IMR-90 (cell line): ENCODE data around the gene RALGAPB. TPM values are rescaled to one million over a fixed set of nuclear protein-coding genes. Genes with fewer than 3 reads are reported as not detected.

Experiments used
- ATAC-seq: fragments of 200-7000 bp; cut with Tn5 transposase; 2 replicates; pipeline ENCODE4 v1.9.1; 2020; ENCODE audit warnings: low read depth, mild to moderate bottlenecking, moderate library complexity
- BruUV-seq: library from RNA; stranded (reverse); fragments of 400-500 nt; replicated peaks from 2 replicates; lab custom pipeline; 2021; lab: Mats Ljungman, UMichigan
- CTCF ChIA-PET: fragments of 300-600 bp; formaldehyde crosslinking; extraction: SDS; loops from one replicate; lab custom pipeline; 2021; ENCODE audit warnings: antibody characterized with exemption; lab: Yijun Ruan, JAX
- POLR2A ChIA-PET: fragments of 300-600 bp; sonication (Branson Sonifier 250); formaldehyde crosslinking; loops from one replicate; lab custom pipeline; 2022; ENCODE audit warnings: antibody characterized with exemption; ENCODE audit not compliant: unreplicated experiment; lab: Charles Lee
- DNase-seq: peaks from one replicate; pipeline ENCODE4 v3.0.0; 2013
- H2AFZ ChIP-seq: replicated peaks from 2 replicates; pipeline ENCODE3; 2013; ENCODE audit warnings: low read length, mild to moderate bottlenecking; ENCODE audit not compliant: poor library complexity
- H2AK5ac ChIP-seq: 2 replicates; pipeline ENCODE4 v1.6.1; 2013; ENCODE audit warnings: low read depth, low read length, inconsistent platforms
- H2AK9ac ChIP-seq: replicated peaks from 2 replicates; pipeline ENCODE3; 2013; ENCODE audit warnings: mild to moderate bottlenecking, low read depth, low read length, moderate library complexity; ENCODE audit not compliant: poor library complexity
- H2BK120ac ChIP-seq: 2 replicates; pipeline ENCODE4 v1.6.1; 2013; ENCODE audit warnings: low read depth, low read length, inconsistent platforms
- H2BK15ac ChIP-seq: 3 replicates; pipeline ENCODE4 v1.6.1; 2013; ENCODE audit warnings: low read depth, low read length, inconsistent platforms
- H2BK20ac ChIP-seq: 2 replicates; pipeline ENCODE4 v1.6.1; 2013; ENCODE audit warnings: low read depth, mild to moderate bottlenecking, inconsistent platforms, low read length, moderate library complexity
- H2BK5ac ChIP-seq: 2 replicates; pipeline ENCODE4 v1.6.1; 2013; ENCODE audit warnings: mild to moderate bottlenecking, low read depth, low read length, inconsistent platforms; ENCODE audit not compliant: poor library complexity, severe bottlenecking
- H3K14ac ChIP-seq: replicated peaks from 2 replicates; pipeline ENCODE4 v1.6.1; 2013; ENCODE audit warnings: low read depth, low read length, inconsistent platforms
- H3K18ac ChIP-seq: 2 replicates; pipeline ENCODE4 v1.6.1; 2013; ENCODE audit warnings: low read depth, low read length, control low read depth
- H3K23ac ChIP-seq: 2 replicates; pipeline ENCODE4 v1.6.1; 2013; ENCODE audit warnings: low read depth, low read length, inconsistent platforms
- H3K27ac ChIP-seq: 2 replicates; pipeline ENCODE4 v1.5.1; 2013; ENCODE audit warnings: mild to moderate bottlenecking, control low read depth, low read length; ENCODE audit not compliant: insufficient read depth
- H3K27me3 ChIP-seq: 2 replicates; pipeline ENCODE4 v1.6.1; 2013; ENCODE audit warnings: low read length; ENCODE audit not compliant: control insufficient read depth, insufficient read depth
- H3K36me3 ChIP-seq: 2 replicates; pipeline ENCODE4 v1.6.1; 2013; ENCODE audit warnings: low read length, mixed read lengths; ENCODE audit not compliant: control insufficient read depth, insufficient read depth
- H3K4ac ChIP-seq: 2 replicates; pipeline ENCODE4 v1.6.1; 2013; ENCODE audit warnings: low read depth, low read length, inconsistent platforms
- H3K4me1 ChIP-seq: 2 replicates; pipeline ENCODE4 v1.6.1; 2013; ENCODE audit warnings: low read length, mixed read lengths; ENCODE audit not compliant: control insufficient read depth, insufficient read depth
- H3K4me2 ChIP-seq: 2 replicates; pipeline ENCODE4 v1.6.1; 2013; ENCODE audit warnings: low read depth, mild to moderate bottlenecking, control low read depth, low read length, moderate library complexity
- H3K4me3 ChIP-seq: 2 replicates; pipeline ENCODE4 v1.5.1; 2013; ENCODE audit warnings: low read depth, mild to moderate bottlenecking, control low read depth, low read length, moderate library complexity; ENCODE audit not compliant: insufficient read depth
- H3K56ac ChIP-seq: 2 replicates; pipeline ENCODE4 v1.6.1; 2013; ENCODE audit warnings: low read length, inconsistent platforms; ENCODE audit not compliant: insufficient read depth; ENCODE audit errors: extremely low read depth
- H3K79me1 ChIP-seq, 2 experiments: 2 replicates each; pipeline ENCODE4 v1.6.1; 2013; ENCODE audit warnings: low read length in 2 of 2, inconsistent platforms in 1 of 2, low read depth in 1 of 2
- H3K9ac ChIP-seq: 2 replicates; pipeline ENCODE4 v1.6.1; 2013; ENCODE audit warnings: low read depth, low read length, control low read depth
- H3K9me1 ChIP-seq: 2 replicates; pipeline ENCODE4 v1.6.1; 2013; ENCODE audit warnings: low read length, inconsistent platforms; ENCODE audit not compliant: insufficient read depth
- H3K9me3 ChIP-seq: 2 replicates; pipeline ENCODE4 v1.6.1; 2013; ENCODE audit warnings: low read length; ENCODE audit not compliant: control insufficient read depth, insufficient read depth
- H4K20me1 ChIP-seq: 2 replicates; pipeline ENCODE4 v1.6.1; 2013; ENCODE audit warnings: low read length, inconsistent platforms; ENCODE audit not compliant: insufficient read depth
- H4K5ac ChIP-seq: 2 replicates; pipeline ENCODE4 v1.6.1; 2013; ENCODE audit warnings: mild to moderate bottlenecking, low read depth, low read length, control low read depth
- H4K8ac ChIP-seq, 2 experiments: 2 replicates each; pipeline ENCODE4 v1.6.1; 2013; ENCODE audit warnings: low read depth in 2 of 2, low read length in 2 of 2, control low read depth in 1 of 2, inconsistent platforms in 1 of 2
- H4K91ac ChIP-seq: 2 replicates; pipeline ENCODE4 v1.6.1; 2013; ENCODE audit warnings: low read depth, low read length, inconsistent platforms; ENCODE audit not compliant: insufficient read depth
- BHLHE40 ChIP-seq: fragments of 150-350 bp; IDR thresholded peaks from 2 replicates; pipeline ENCODE4 v1.6.1; 2016; ENCODE audit warnings: mild to moderate bottlenecking, low read depth, low read length
- CEBPB ChIP-seq: IDR thresholded peaks from 2 replicates; pipeline ENCODE4 v1.6.1; 2012; ENCODE audit warnings: low read depth, low read length, improper control_type of control experiment
- MAFK ChIP-seq: IDR thresholded peaks from 2 replicates; pipeline ENCODE4 v1.6.1; 2012; ENCODE audit warnings: low read depth, low read length, improper control_type of control experiment
- RCOR1 ChIP-seq: IDR thresholded peaks from 2 replicates; pipeline ENCODE4 v1.6.1; 2012; ENCODE audit warnings: mild to moderate bottlenecking, low read length, improper control_type of control experiment; ENCODE audit not compliant: insufficient replicate concordance
- SMC3 ChIP-seq: fragments of 150-350 bp; IDR thresholded peaks from 2 replicates; pipeline ENCODE4 v1.6.1; 2016; ENCODE audit warnings: low read depth, mild to moderate bottlenecking, antibody characterized with exemption, low read length, moderate library complexity
- USF2 ChIP-seq: fragments of 150-350 bp; IDR thresholded peaks from 2 replicates; pipeline ENCODE4 v1.6.1; 2017; ENCODE audit warnings: mild to moderate bottlenecking, antibody characterized with exemption, low read length, low read depth
- WGBS, 2 experiments: methylation state at CpG; one replicate each; pipeline versions ENCODE4 v1.1.5 to v1.1.7; 2013; ENCODE audit warnings: missing lambda C conversion rate in 2 of 2; ENCODE audit not compliant: insufficient read length in 1 of 2; ENCODE audit errors: extremely low coverage in 2 of 2; 5-methylcytosine and 5-hydroxymethylcytosine counted together
- dilution Hi-C: fragments of 300-500 bp; cut with HindIII; formaldehyde crosslinking; loops from one replicate; pipeline ENCODE4 v1.14.3; 2018; ENCODE audit warnings: low sequenced_read_pairs; ENCODE audit not compliant: unreplicated experiment
- in situ Hi-C: fragments of 300-500 bp; cut with MboI; formaldehyde crosslinking; loops from 3 replicates; pipeline ENCODE4 v1.14.3; 2019; ENCODE audit warnings: low sequenced_read_pairs, inconsistent platforms, mixed read lengths
- intact Hi-C: fragments of 100-400 bp; cut with micrococcal nuclease; formaldehyde crosslinking; loops from 2 replicates; pipeline ENCODE4 v1.10.0; 2022
- polyA plus RNA-seq, 3 experiments: library from polyadenylated mRNA; depleted of rRNA; stranded (reverse); fragments of >200 nt; gene quantifications; 2 replicates each; pipeline ENCODE4 v1.2.3, GENCODE V29; 2012; ENCODE audit warnings: low replicate concordance in 1 of 3
- total RNA-seq: library from RNA; depleted of rRNA; stranded (reverse); fragments of >200 nt; gene quantifications from 2 replicates; pipeline ENCODE4 v1.2.3, GENCODE V29; 2012

Gene RALGAPB
- total and polyA plus RNA-seq, 2 of the 4 experiments (the other 2 are of a cell fraction): 12.7 to 30.3 TPM

DNA sequence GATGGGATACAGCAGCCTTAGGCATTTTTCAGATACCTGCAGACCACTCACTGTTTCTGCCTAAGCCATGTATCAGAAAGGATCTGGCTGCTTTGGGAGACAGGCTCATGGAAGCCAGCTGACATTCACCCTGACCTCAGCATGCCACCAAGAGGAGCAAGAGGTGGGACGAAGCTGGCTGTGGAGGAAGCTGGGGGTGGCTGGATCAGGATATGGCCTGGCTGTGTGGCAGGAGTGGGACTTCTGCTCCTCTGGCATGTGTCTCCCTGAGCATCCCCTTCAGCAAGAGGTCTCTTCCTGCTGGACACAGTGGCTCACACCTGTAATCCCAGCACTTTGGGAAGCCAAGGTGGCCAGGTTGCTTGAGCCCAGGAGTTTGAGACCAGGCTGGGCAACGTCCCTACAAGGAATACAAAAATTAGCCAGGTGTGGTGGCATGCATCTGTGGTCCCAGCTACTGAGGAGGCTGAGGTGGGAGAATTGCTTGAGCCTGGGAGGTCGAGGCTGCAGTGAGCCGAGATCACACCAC is 109.3 kb downstream of the RALGAPB start:
- no peak for TF ChIP-seq BHLHE40
- TF ChIP-seq MAFK: no peak
- TF ChIP-seq CEBPB: no peak
- TF ChIP-seq USF2: no peak
- no peak for TF ChIP-seq SMC3
- TF ChIP-seq RCOR1: no peak
- WGBS, 2 experiments: 40% methylated on average over 1 of the region's 4 CpGs; no CpG with 5 or more reads in 1 of the 2 experiments
- in situ Hi-C loops (no loop called here), dilution Hi-C loops (no loop called here), intact Hi-C loops (no loop called here)
- H3K27me3 ChIP-seq: peaks cover 22% of the 10 kb centered on the region
- no peak overlapping the region for H4K8ac ChIP-seq
- H2AFZ ChIP-seq: no peak overlapping the region
- BruUV-seq: no TSS peak
- DNase-seq (no peak), ATAC-seq (no peak)
- no peak overlapping the region for H2BK15ac ChIP-seq
- no peak overlapping the region for H2AK5ac ChIP-seq
- no peak overlapping the region for H3K14ac ChIP-seq
- no peaks in the 10 kb centered on the region; the same call in 1 of the 2 replicates for H4K20me1 ChIP-seq
- no peak overlapping the region for H3K4me3 ChIP-seq
- H3K4ac ChIP-seq: no peak overlapping the region
- no peak overlapping the region for H3K23ac ChIP-seq
- H4K5ac ChIP-seq: no peak overlapping the region
- H3K56ac ChIP-seq: no peak overlapping the region
- H3K36me3 ChIP-seq: peaks cover under 1% of the 10 kb centered on the region
- no peak overlapping the region for H2BK120ac ChIP-seq
- ChIA-PET CTCF (no interaction called here), POLR2A (no interaction called here)
- no peak overlapping the region for H3K4me2 ChIP-seq
- H3K9me3 ChIP-seq: no peaks in the 10 kb centered on the region
- no peak overlapping the region for H2AK9ac ChIP-seq
- H3K79me1 ChIP-seq: no peaks in the 10 kb centered on the region
- H4K91ac ChIP-seq: no peak overlapping the region
- H3K4me1 ChIP-seq: no peaks in the 10 kb centered on the region
- no peak overlapping the region for H3K27ac ChIP-seq
- H3K9me1 ChIP-seq: no peaks in the 10 kb centered on the region
- H2BK20ac ChIP-seq: no peak overlapping the region
- H2BK5ac ChIP-seq: no peak overlapping the region
- H3K9ac ChIP-seq: no peak overlapping the region
- H3K18ac ChIP-seq: no peak overlapping the region
